GM12874 (cell line): ENCODE data around the gene ASB14.

Experiments used
- TF ChIP-seq, protein P1 (sequence below): IDR thresholded peaks from 2 replicates; pipeline ENCODE4 v1.5.1; 2011; ENCODE audit warnings: low read depth, mild to moderate bottlenecking, control low read depth, low read length, moderate library complexity; ENCODE audit not compliant: insufficient read depth

The ASB14 gene

DNA sequence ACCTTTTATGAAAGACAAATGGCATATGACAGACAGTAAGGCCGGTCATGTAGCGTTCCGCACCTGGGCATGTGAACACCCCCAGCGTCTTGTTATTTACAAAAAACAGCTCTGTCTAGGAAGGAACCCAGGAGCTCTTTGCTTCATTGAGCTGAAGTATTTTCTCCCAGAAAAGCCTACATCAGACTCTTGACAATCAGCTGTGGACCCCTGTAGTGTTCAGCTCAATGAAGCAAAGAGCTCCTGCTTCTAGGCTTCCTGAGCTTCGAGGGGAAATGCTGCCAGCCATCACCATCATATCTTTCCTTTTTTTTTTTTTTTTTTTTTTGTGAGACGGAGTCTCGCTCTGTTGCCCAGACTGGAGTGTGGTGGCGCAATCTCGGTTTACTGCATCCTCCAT is 4.1 kb downstream of the ASB14 start:
- TF ChIP-seq, protein P1, sequence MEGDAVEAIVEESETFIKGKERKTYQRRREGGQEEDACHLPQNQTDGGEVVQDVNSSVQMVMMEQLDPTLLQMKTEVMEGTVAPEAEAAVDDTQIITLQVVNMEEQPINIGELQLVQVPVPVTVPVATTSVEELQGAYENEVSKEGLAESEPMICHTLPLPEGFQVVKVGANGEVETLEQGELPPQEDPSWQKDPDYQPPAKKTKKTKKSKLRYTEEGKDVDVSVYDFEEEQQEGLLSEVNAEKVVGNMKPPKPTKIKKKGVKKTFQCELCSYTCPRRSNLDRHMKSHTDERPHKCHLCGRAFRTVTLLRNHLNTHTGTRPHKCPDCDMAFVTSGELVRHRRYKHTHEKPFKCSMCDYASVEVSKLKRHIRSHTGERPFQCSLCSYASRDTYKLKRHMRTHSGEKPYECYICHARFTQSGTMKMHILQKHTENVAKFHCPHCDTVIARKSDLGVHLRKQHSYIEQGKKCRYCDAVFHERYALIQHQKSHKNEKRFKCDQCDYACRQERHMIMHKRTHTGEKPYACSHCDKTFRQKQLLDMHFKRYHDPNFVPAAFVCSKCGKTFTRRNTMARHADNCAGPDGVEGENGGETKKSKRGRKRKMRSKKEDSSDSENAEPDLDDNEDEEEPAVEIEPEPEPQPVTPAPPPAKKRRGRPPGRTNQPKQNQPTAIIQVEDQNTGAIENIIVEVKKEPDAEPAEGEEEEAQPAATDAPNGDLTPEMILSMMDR: no peak

- TF ChIP-seq, protein P1: no peak
These were observed 5.3 kb downstream of the ASB14 start for GRCh38 chr3:57287205-57287604.

DNA sequence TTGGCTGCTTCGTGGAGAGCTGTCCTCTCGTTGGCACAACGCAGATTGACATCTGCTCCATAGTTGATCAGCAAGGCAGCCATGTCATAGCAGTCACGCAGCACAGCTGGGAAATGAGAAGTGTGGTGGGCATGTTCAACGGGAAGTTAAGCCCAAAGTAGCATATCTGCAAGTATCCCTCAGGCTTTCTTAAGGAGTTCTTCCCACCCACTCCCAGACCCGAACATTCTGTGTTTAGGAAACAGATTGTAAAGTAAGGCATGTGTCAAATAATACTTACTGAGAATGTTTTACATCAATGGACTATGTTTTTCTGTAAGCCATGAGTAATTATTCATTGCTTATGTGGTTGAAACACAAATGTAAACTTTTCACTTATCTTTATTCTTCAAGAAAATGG is 9.2 kb downstream of the ASB14 start:
- TF ChIP-seq, protein P1: no peak

DNA sequence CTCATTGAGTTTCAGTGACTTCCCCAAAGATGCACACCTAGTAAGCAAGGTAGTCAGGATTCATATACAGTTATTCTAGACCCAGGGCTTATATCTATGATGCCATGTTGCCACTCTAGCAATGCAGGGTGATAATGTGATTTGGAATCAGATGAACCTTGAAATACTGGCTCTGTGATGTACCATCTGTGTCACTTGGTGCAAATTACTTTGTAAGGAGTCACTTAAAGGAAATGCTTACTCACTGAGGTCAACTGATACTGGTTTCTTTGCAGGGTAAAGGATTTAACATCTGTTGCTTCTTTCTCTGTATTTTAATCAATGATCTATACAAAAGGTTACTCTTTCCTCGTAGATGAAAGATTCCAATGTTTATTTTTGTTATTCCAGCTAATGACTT is 10.8 kb downstream of the ASB14 start:
- TF ChIP-seq, protein P1: no peak

GRCh38 chr3:57279685-57280084 is 12.8 kb downstream of the ASB14 start:
- TF ChIP-seq, protein P1: no peak

DNA sequence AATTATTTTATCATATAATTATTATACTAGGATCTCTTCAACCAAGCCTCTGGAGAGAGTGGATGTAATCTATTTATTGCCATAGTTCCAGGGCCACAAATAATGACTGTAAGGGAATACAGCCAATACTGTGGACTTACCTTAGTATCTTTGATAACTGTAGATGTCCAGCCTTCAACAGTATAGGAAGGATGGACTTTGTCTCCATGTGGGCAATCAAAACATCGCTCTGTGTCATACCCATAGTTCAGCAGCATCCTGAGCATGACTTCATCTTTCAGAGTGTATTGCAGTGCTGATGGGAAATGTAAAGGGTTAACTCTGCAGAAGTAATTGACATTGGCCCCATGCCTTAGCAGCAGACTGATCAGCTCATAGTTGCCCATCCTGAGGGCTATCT is 14.2 kb downstream of the ASB14 start:
- TF ChIP-seq, protein P1: no peak

DNA sequence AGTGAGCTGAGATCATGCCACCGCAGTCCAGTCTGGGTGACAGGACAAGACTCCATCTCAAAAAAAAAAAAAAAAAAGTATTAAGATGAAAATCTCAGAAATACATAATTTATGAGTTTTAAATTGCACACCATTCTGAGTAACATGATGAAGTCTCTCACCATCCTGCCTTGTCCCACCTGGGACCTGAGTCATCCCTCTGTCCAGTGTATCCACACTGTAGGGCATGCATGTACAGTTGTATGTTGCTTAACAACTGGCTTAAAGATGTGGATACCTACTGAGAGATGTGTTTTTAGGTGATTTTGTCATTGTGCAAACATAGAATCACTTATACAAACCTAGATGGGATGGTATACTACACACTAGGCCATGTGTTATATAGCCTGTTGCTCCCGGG is 17.1 kb downstream of the ASB14 start:
- TF ChIP-seq, protein P1: no peak

DNA sequence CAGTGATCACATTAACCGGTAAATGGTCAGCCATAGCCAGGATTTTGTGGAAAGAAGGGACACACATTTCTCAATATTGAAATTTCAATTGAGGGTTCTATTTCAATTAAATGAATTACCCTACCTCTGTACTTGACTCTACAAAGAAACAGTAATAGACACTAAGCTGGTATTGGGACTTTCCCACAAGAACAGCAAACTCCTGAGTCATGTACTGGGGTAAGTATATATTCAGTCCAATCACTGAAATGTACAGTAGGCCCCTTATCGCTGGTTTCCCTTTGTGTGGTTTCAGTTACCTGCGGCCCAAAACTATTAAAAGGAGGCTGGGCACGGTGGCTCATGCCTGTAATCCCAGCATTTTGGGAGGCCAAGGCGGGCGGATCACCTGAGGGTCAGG is 17.6 kb downstream of the ASB14 start:
- TF ChIP-seq, protein P1: no peak
